Adipose tissue (tissue), 3 donors: ENCODE measurements around the gene ASB9. TPM values are rescaled to one million over a fixed set of nuclear protein-coding genes. Genes with fewer than 3 reads are reported as not detected.
"Not testable (repeated sequence)": the region's sequence is repeated elsewhere in the genome, so short reads cannot be mapped to it uniquely, and the experiment has no call there.

Experiments
- H3K27ac ChIP-seq: one replicate; pipeline ENCODE4 v1.5.1; 2013; ENCODE audit warnings: low read depth, low read length
- WGBS, 3 donors: extraction: QIAGEN DNeasy Blood & Tissue Kit; methylation state at CpG; one replicate each; pipeline ENCODE4 v1.1.7; 2013; 5-methylcytosine and 5-hydroxymethylcytosine counted together
- polyA plus RNA-seq, 3 donors: library from polyadenylated mRNA; stranded (reverse); fragments of 200-250 nt; gene quantifications; one replicate each; pipeline ENCODE4 v1.2.3, GENCODE V29; 2013
- donor health status: healthy with polysubstance abuse.
- donor health status: Bipolar disorder and iron deficiency.
- donor health status: healthy.

The ASB9 gene
- polyA plus RNA-seq, 3 donors = 2.3 to 13.2 (median 3.9) TPM

GRCh38 chrX:15203694-15204093 is 66.2 kb downstream of the ASB9 start:
- no peak overlapping the region for H3K27ac ChIP-seq
- 79 to 96% (median 90%) methylated on average over 2 of the region's 2 CpGs for WGBS, 3 donors

- no peak overlapping the region for H3K27ac ChIP-seq
- WGBS, 3 donors = 58 to 70% (median 65%) methylated on average over 2 of the region's 2 CpGs
Measured at GRCh38 chrX:15202454-15203177, 67.3 kb downstream of the ASB9 start.

GRCh38 chrX:15200871-15201270 is 69.0 kb downstream of the ASB9 start:
- H3K27ac ChIP-seq = no peak overlapping the region
- 69 to 74% (median 71%) methylated on average over 2 of the region's 2 CpGs for WGBS, 3 donors

- 76 to 90% (median 89%) methylated on average over 2 of the region's 2 CpGs for WGBS, 3 donors
- not testable (repeated sequence) for H3K27ac ChIP-seq
Measured at GRCh38 chrX:15198608-15199202, 71.2 kb downstream of the ASB9 start.

DNA sequence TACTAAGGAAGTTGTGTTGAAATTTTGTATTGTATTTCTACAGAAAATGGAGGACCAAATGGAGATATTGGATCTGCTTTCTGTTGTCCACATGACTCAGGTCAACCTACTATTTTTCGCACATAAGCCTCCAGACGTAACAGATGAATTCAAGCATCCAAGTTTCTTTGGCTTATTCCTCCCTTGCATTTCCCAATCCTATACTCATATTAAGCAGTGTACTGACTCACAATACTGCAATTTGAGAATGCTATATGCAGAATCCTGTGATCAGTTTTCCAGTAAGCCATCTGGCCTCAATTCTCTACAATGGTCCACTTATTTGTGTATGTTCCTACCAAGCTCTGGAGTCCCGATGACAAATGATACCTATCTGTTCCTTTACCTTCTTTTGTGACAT is 75.7 kb downstream of the ASB9 start:
- H3K27ac ChIP-seq = no peak overlapping the region
- 58 to 65% (median 63%) methylated on average over 3 of the region's 3 CpGs for WGBS, 3 donors

Other genes with a start within 250 kb of the ASB9 start
- gene ASB11, start 45.6 kb upstream of the ASB9 start, polyA plus RNA-seq = under 1 TPM in 2 of 3 donors, not detected in 1; 0.05 to 0.28 TPM
- 10 to 100 TPM in 1 of 3 donors, 1 to 10 TPM in 2; 6.5 to 14.2 (median 6.9) TPM for gene PIGA, start 65.4 kb upstream of the ASB9 start, polyA plus RNA-seq
- 10 to 100 TPM in 1 of 3 donors, 1 to 10 TPM in 1, under 1 TPM in 1; 0.46 to 16.8 (median 7.6) TPM for gene VEGFD, start 114.3 kb upstream of the ASB9 start, polyA plus RNA-seq
- gene PIR, start 223.2 kb upstream of the ASB9 start, polyA plus RNA-seq = 10 to 100 TPM in 2 of 3 donors, 1 to 10 TPM in 1; 2.3 to 29.9 (median 18.9) TPM
- gene BMX, start 230.7 kb upstream of the ASB9 start, polyA plus RNA-seq = 1 to 10 TPM in 2 of 3 donors, under 1 TPM in 1; 0.49 to 3.3 (median 2.8) TPM